Activated T-cell treated with anti-CD3 and anti-CD28 coated beads for 1 hour (primary cell): ENCODE measurements around the gene TMEM131.
"Not testable (repeated sequence)": the region's sequence is repeated elsewhere in the genome, so short reads cannot be mapped to it uniquely, and the experiment has no call there.

ENCODE experiments used
- DNase-seq: peaks from one replicate; pipeline ENCODE4 v3.0.0-alpha.2; 2020; ENCODE audit warnings: low read depth

TMEM131 gene

GRCh38 chr2:97957432-97958183, 38.1 kb downstream of the TMEM131 start:
- DNase-seq = no peak

GRCh38 chr2:97956753-97957152, 39.0 kb downstream of the TMEM131 start:
- not testable (repeated sequence) for DNase-seq

GRCh38 chr2:97953853-97954252, 41.9 kb downstream of the TMEM131 start:
- DNase-seq = no peak

GRCh38 chr2:97952357-97952756, 43.4 kb downstream of the TMEM131 start:
- DNase-seq = no peak

- DNase-seq = no peak
These were observed 44.5 kb downstream of the TMEM131 start for GRCh38 chr2:97951155-97951680.

- no peak for DNase-seq
These were observed 45.2 kb downstream of the TMEM131 start for GRCh38 chr2:97950329-97951154.

- no peak for DNase-seq
These were observed 46.8 kb downstream of the TMEM131 start for GRCh38 chr2:97948926-97949325.

GRCh38 chr2:97945791-97946190, 50.0 kb downstream of the TMEM131 start:
- no peak for DNase-seq

- no peak for DNase-seq
These were observed 58.9 kb downstream of the TMEM131 start for GRCh38 chr2:97936881-97937280.

- no peak for DNase-seq
These were observed 59.5 kb downstream of the TMEM131 start for GRCh38 chr2:97936199-97936598.

- DNase-seq = no peak
These were observed 60.0 kb downstream of the TMEM131 start for GRCh38 chr2:97935719-97936161.

GRCh38 chr2:97932975-97933662, 62.6 kb downstream of the TMEM131 start:
- DNase-seq = no peak

- no peak for DNase-seq
These were observed 63.9 kb downstream of the TMEM131 start for GRCh38 chr2:97931858-97932225.

- DNase-seq = no peak
These were observed 64.5 kb downstream of the TMEM131 start for GRCh38 chr2:97931118-97931857.

GRCh38 chr2:97928591-97928990, 67.2 kb downstream of the TMEM131 start:
- DNase-seq = no peak

- DNase-seq = no peak
These were observed 68.8 kb downstream of the TMEM131 start for GRCh38 chr2:97926946-97927345.

- no peak for DNase-seq
These were observed 71.6 kb downstream of the TMEM131 start for GRCh38 chr2:97924194-97924593.

GRCh38 chr2:97919858-97920257, 75.9 kb downstream of the TMEM131 start:
- no peak for DNase-seq

- no peak for DNase-seq
These were observed 76.9 kb downstream of the TMEM131 start for GRCh38 chr2:97918818-97919217.

- not testable (repeated sequence) for DNase-seq
These were observed 78.1 kb downstream of the TMEM131 start for GRCh38 chr2:97917668-97918067.

- DNase-seq = no peak
These were observed 81.0 kb downstream of the TMEM131 start for GRCh38 chr2:97914691-97915213.
